GM12872 (cell line): ENCODE measurements around the gene DNM3.

Experiments
- CTCF ChIP-seq: IDR thresholded peaks from 3 replicates; pipeline ENCODE4 v1.5.1; 2011; ENCODE audit warnings: low read depth, mild to moderate bottlenecking, low read length, moderate library complexity; ENCODE audit not compliant: insufficient read depth

DNM3 gene

GRCh38 chr1:171871848-171872247, 30.6 kb downstream of the DNM3 start:
- no peak for TF ChIP-seq CTCF

GRCh38 chr1:171872430-171872829, 31.1 kb downstream of the DNM3 start:
- no peak for TF ChIP-seq CTCF

DNA sequence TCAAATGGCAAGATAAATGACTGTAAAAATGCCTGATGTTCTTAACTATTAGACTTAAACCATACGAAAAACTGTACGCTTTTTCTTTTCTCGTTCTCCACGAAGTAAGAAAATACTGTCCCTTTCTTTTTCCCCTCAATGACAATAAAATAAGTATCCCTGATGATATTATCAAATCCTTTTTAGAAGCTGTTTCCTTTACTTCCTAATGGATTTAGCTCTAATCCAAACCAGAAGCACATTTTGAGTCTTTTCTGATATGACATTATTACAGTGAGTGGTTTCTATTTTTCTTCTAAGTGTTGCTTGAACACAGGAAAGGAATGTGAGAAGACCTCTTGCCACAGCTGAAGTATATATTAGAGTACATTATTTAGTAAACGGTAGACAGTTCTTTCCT, 32.4 kb downstream of the DNM3 start:
- TF ChIP-seq CTCF = no peak

- no peak for TF ChIP-seq CTCF
Measured at GRCh38 chr1:171877701-171878100, 36.4 kb downstream of the DNM3 start.

- TF ChIP-seq CTCF = no peak
Measured at GRCh38 chr1:171879556-171879955, 38.3 kb downstream of the DNM3 start.

- TF ChIP-seq CTCF = no peak
Measured at GRCh38 chr1:171881442-171881841, 40.1 kb downstream of the DNM3 start.

DNA sequence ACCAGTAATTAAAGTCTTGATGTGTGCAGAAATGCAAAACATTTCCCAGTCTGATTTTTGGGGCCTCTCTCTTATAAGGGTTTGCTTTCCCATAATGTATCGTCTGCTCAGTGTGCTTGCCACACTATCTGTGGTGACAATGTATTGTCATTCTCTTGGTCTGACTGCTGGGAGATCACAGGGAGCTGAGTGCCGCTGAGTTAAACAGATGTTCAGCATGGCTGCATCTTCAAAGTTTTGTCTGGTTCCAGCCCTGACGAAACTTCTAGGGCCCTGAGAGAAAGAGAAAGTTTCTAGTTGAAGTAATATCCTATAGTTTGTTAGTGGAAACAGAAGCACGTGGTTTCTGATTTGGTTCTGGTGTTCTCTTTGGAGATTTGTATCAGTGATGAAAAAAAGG, 42.6 kb downstream of the DNM3 start:
- TF ChIP-seq CTCF = no peak

- no peak for TF ChIP-seq CTCF
Measured at GRCh38 chr1:171884475-171884874, 43.2 kb downstream of the DNM3 start.
